IMR-90 (cell line): ENCODE results near the gene CUX1. TPM values are rescaled to one million over a fixed set of nuclear protein-coding genes. Genes with fewer than 3 reads are reported as not detected.

Experiments
- ATAC-seq: fragments of 200-7000 bp; cut with Tn5 transposase; 2 replicates; pipeline ENCODE4 v1.9.1; 2020; ENCODE audit warnings: low read depth, mild to moderate bottlenecking, moderate library complexity
- BruUV-seq: library from RNA; stranded (reverse); fragments of 400-500 nt; replicated peaks from 2 replicates; lab custom pipeline; 2021; lab: Mats Ljungman, UMichigan
- CTCF ChIA-PET: fragments of 300-600 bp; formaldehyde crosslinking; extraction: SDS; loops from one replicate; lab custom pipeline; 2021; ENCODE audit warnings: antibody characterized with exemption; lab: Yijun Ruan, JAX
- POLR2A ChIA-PET: fragments of 300-600 bp; sonication (Branson Sonifier 250); formaldehyde crosslinking; loops from one replicate; lab custom pipeline; 2022; ENCODE audit warnings: antibody characterized with exemption; ENCODE audit not compliant: unreplicated experiment; lab: Charles Lee
- DNase-seq: peaks from one replicate; pipeline ENCODE4 v3.0.0; 2013
- H2AFZ ChIP-seq: replicated peaks from 2 replicates; pipeline ENCODE3; 2013; ENCODE audit warnings: low read length, mild to moderate bottlenecking; ENCODE audit not compliant: poor library complexity
- H2AK5ac ChIP-seq: 2 replicates; pipeline ENCODE4 v1.6.1; 2013; ENCODE audit warnings: low read depth, low read length, inconsistent platforms
- H2AK9ac ChIP-seq: replicated peaks from 2 replicates; pipeline ENCODE3; 2013; ENCODE audit warnings: mild to moderate bottlenecking, low read depth, low read length, moderate library complexity; ENCODE audit not compliant: poor library complexity
- H2BK120ac ChIP-seq: 2 replicates; pipeline ENCODE4 v1.6.1; 2013; ENCODE audit warnings: low read depth, low read length, inconsistent platforms
- H2BK15ac ChIP-seq: 3 replicates; pipeline ENCODE4 v1.6.1; 2013; ENCODE audit warnings: low read depth, low read length, inconsistent platforms
- H2BK20ac ChIP-seq: 2 replicates; pipeline ENCODE4 v1.6.1; 2013; ENCODE audit warnings: low read depth, mild to moderate bottlenecking, inconsistent platforms, low read length, moderate library complexity
- H2BK5ac ChIP-seq: 2 replicates; pipeline ENCODE4 v1.6.1; 2013; ENCODE audit warnings: mild to moderate bottlenecking, low read depth, low read length, inconsistent platforms; ENCODE audit not compliant: poor library complexity, severe bottlenecking
- H3K14ac ChIP-seq: replicated peaks from 2 replicates; pipeline ENCODE4 v1.6.1; 2013; ENCODE audit warnings: low read depth, low read length, inconsistent platforms
- H3K18ac ChIP-seq: 2 replicates; pipeline ENCODE4 v1.6.1; 2013; ENCODE audit warnings: low read depth, low read length, control low read depth
- H3K23ac ChIP-seq: 2 replicates; pipeline ENCODE4 v1.6.1; 2013; ENCODE audit warnings: low read depth, low read length, inconsistent platforms
- H3K27ac ChIP-seq: 2 replicates; pipeline ENCODE4 v1.5.1; 2013; ENCODE audit warnings: mild to moderate bottlenecking, control low read depth, low read length; ENCODE audit not compliant: insufficient read depth
- H3K27me3 ChIP-seq: 2 replicates; pipeline ENCODE4 v1.6.1; 2013; ENCODE audit warnings: low read length; ENCODE audit not compliant: control insufficient read depth, insufficient read depth
- H3K36me3 ChIP-seq: 2 replicates; pipeline ENCODE4 v1.6.1; 2013; ENCODE audit warnings: low read length, mixed read lengths; ENCODE audit not compliant: control insufficient read depth, insufficient read depth
- H3K4ac ChIP-seq: 2 replicates; pipeline ENCODE4 v1.6.1; 2013; ENCODE audit warnings: low read depth, low read length, inconsistent platforms
- H3K4me1 ChIP-seq: 2 replicates; pipeline ENCODE4 v1.6.1; 2013; ENCODE audit warnings: low read length, mixed read lengths; ENCODE audit not compliant: control insufficient read depth, insufficient read depth
- H3K4me2 ChIP-seq: 2 replicates; pipeline ENCODE4 v1.6.1; 2013; ENCODE audit warnings: low read depth, mild to moderate bottlenecking, control low read depth, low read length, moderate library complexity
- H3K4me3 ChIP-seq: 2 replicates; pipeline ENCODE4 v1.5.1; 2013; ENCODE audit warnings: low read depth, mild to moderate bottlenecking, control low read depth, low read length, moderate library complexity; ENCODE audit not compliant: insufficient read depth
- H3K56ac ChIP-seq: 2 replicates; pipeline ENCODE4 v1.6.1; 2013; ENCODE audit warnings: low read length, inconsistent platforms; ENCODE audit not compliant: insufficient read depth; ENCODE audit errors: extremely low read depth
- H3K79me1 ChIP-seq, 2 experiments: 2 replicates each; pipeline ENCODE4 v1.6.1; 2013; ENCODE audit warnings: low read length in 2 of 2, inconsistent platforms in 1 of 2, low read depth in 1 of 2
- H3K9ac ChIP-seq: 2 replicates; pipeline ENCODE4 v1.6.1; 2013; ENCODE audit warnings: low read depth, low read length, control low read depth
- H3K9me1 ChIP-seq: 2 replicates; pipeline ENCODE4 v1.6.1; 2013; ENCODE audit warnings: low read length, inconsistent platforms; ENCODE audit not compliant: insufficient read depth
- H3K9me3 ChIP-seq: 2 replicates; pipeline ENCODE4 v1.6.1; 2013; ENCODE audit warnings: low read length; ENCODE audit not compliant: control insufficient read depth, insufficient read depth
- H4K20me1 ChIP-seq: 2 replicates; pipeline ENCODE4 v1.6.1; 2013; ENCODE audit warnings: low read length, inconsistent platforms; ENCODE audit not compliant: insufficient read depth
- H4K5ac ChIP-seq: 2 replicates; pipeline ENCODE4 v1.6.1; 2013; ENCODE audit warnings: mild to moderate bottlenecking, low read depth, low read length, control low read depth
- H4K8ac ChIP-seq, 2 experiments: 2 replicates each; pipeline ENCODE4 v1.6.1; 2013; ENCODE audit warnings: low read depth in 2 of 2, low read length in 2 of 2, control low read depth in 1 of 2, inconsistent platforms in 1 of 2
- H4K91ac ChIP-seq: 2 replicates; pipeline ENCODE4 v1.6.1; 2013; ENCODE audit warnings: low read depth, low read length, inconsistent platforms; ENCODE audit not compliant: insufficient read depth
- BHLHE40 ChIP-seq: fragments of 150-350 bp; IDR thresholded peaks from 2 replicates; pipeline ENCODE4 v1.6.1; 2016; ENCODE audit warnings: mild to moderate bottlenecking, low read depth, low read length
- MAFK ChIP-seq: IDR thresholded peaks from 2 replicates; pipeline ENCODE4 v1.6.1; 2012; ENCODE audit warnings: low read depth, low read length, improper control_type of control experiment
- RCOR1 ChIP-seq: IDR thresholded peaks from 2 replicates; pipeline ENCODE4 v1.6.1; 2012; ENCODE audit warnings: mild to moderate bottlenecking, low read length, improper control_type of control experiment; ENCODE audit not compliant: insufficient replicate concordance
- WGBS, 2 experiments: methylation state at CpG; one replicate each; pipeline versions ENCODE4 v1.1.5 to v1.1.7; 2013; ENCODE audit warnings: missing lambda C conversion rate in 2 of 2; ENCODE audit not compliant: insufficient read length in 1 of 2; ENCODE audit errors: extremely low coverage in 2 of 2; 5-methylcytosine and 5-hydroxymethylcytosine counted together
- dilution Hi-C: fragments of 300-500 bp; cut with HindIII; formaldehyde crosslinking; loops from one replicate; pipeline ENCODE4 v1.14.3; 2018; ENCODE audit warnings: low sequenced_read_pairs; ENCODE audit not compliant: unreplicated experiment
- in situ Hi-C: fragments of 300-500 bp; cut with MboI; formaldehyde crosslinking; loops from 3 replicates; pipeline ENCODE4 v1.14.3; 2019; ENCODE audit warnings: low sequenced_read_pairs, inconsistent platforms, mixed read lengths
- intact Hi-C: fragments of 100-400 bp; cut with micrococcal nuclease; formaldehyde crosslinking; loops from 2 replicates; pipeline ENCODE4 v1.10.0; 2022
- polyA plus RNA-seq, 3 experiments: library from polyadenylated mRNA; depleted of rRNA; stranded (reverse); fragments of >200 nt; gene quantifications; 2 replicates each; pipeline ENCODE4 v1.2.3, GENCODE V29; 2012; ENCODE audit warnings: low replicate concordance in 1 of 3
- total RNA-seq: library from RNA; depleted of rRNA; stranded (reverse); fragments of >200 nt; gene quantifications from 2 replicates; pipeline ENCODE4 v1.2.3, GENCODE V29; 2012

Gene CUX1
- total and polyA plus RNA-seq, 2 of the 4 experiments (the other 2 are of a cell fraction), result 19.7 to 46.4 TPM

DNA sequence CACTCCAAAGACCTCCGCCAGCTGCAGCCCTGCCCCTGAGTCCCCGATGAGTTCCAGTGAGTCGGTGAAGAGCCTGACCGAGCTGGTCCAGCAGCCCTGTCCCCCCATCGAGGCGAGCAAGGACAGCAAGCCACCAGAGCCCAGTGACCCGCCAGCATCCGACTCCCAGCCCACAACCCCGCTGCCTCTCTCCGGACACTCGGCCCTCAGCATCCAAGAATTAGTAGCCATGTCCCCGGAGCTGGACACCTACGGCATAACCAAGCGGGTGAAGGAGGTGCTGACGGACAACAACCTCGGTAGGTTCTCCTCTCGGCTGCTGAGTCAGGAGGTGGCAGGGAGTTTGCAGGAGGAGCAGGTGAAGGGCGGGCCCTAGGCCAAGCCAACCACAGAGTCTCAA is 409.9 kb downstream of the CUX1 start:
- no peak overlapping the region for H2AK9ac ChIP-seq
- CTCF ChIA-PET, result no interaction called here
- H3K79me1 ChIP-seq, result peaks cover 5 to 19% of the 10 kb centered on the region in 2 experiments; a peak in 3 of 4 replicates
- H2BK15ac ChIP-seq, result no peak overlapping the region
- peaks cover under 1% of the 10 kb centered on the region; the same call in 1 of the 2 replicates for H3K4me1 ChIP-seq
- no peak overlapping the region for H3K9ac ChIP-seq
- H3K36me3 ChIP-seq, result peaks cover 15% of the 10 kb centered on the region
- H3K9me1 ChIP-seq, result peaks cover 8% of the 10 kb centered on the region
- no TSS peak for BruUV-seq
- no peak overlapping the region for H3K14ac ChIP-seq
- H3K23ac ChIP-seq, result no peak overlapping the region
- H3K4ac ChIP-seq, result no peak overlapping the region
- no peaks in the 10 kb centered on the region for H3K27me3 ChIP-seq
- POLR2A ChIA-PET, result no interaction called here
- H3K18ac ChIP-seq, result no peak overlapping the region
- WGBS, 2 experiments, result 97% methylated on average over 6 of the region's 18 CpGs; no CpG with 5 or more reads in 1 of the 2 experiments
- H4K20me1 ChIP-seq, result no peaks in the 10 kb centered on the region; the same call in 1 of the 2 replicates
- H3K27ac ChIP-seq, result no peak overlapping the region
- no peak overlapping the region for H3K56ac ChIP-seq
- H2AFZ ChIP-seq, result no peak overlapping the region
- intact Hi-C loops (no loop called here), dilution Hi-C loops (no loop called here), in situ Hi-C loops (no loop called here)
- TF ChIP-seq MAFK (no peak), BHLHE40 (no peak), RCOR1 (no peak)
- no peak overlapping the region for H2AK5ac ChIP-seq
- no peak overlapping the region for H2BK5ac ChIP-seq
- ATAC-seq (no peak), DNase-seq (no peak)
- no peak overlapping the region for H4K91ac ChIP-seq
- no peak overlapping the region for H4K5ac ChIP-seq
- H4K8ac ChIP-seq, result no peak overlapping the region
- H3K4me3 ChIP-seq, result no peak overlapping the region
- no peak overlapping the region for H2BK20ac ChIP-seq
- no peak overlapping the region for H2BK120ac ChIP-seq
- no peaks in the 10 kb centered on the region for H3K9me3 ChIP-seq
- H3K4me2 ChIP-seq, result no peak overlapping the region
